ENCODE measurements around the gene TRPT1. TPM values are rescaled to one million over a fixed set of nuclear protein-coding genes. Genes with fewer than 3 reads are reported as not detected.

The TRPT1 gene
- total RNA-seq, 2 experiments from 2014 or later: 11.3 to 11.5 TPM

DNA sequence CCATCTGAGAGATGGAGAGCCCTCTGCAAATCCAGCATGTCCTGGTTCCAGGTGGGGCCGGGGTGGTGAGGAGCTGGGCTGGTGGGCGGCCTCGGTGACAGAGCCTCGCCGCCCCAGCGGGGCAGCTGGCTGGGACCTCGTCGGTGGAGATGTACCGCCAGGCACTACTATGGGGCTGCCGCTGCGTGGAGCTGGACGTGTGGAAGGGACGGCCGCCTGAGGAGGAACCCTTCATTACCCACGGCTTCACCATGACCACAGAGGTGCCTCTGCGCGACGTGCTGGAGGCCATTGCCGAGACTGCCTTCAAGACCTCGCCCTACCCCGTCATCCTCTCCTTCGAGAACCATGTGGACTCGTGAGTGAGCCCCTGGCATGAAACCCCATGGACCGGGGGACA is 32.4 kb upstream of the TRPT1 start:
- Mint-ChIP-seq H3K36me3 (ENCODE audit: low read depth) (peaks cover 13% of the 10 kb centered on the region), H3K4me1 (ENCODE audit: low read depth) (no peaks in the 10 kb centered on the region), H3K9me3 (no peaks in the 10 kb centered on the region), H3K27me3 (no peaks in the 10 kb centered on the region), H3K4me3 (no peak overlapping the region), H3K27ac (no peak overlapping the region)
- TF ChIP-seq, protein P1, sequence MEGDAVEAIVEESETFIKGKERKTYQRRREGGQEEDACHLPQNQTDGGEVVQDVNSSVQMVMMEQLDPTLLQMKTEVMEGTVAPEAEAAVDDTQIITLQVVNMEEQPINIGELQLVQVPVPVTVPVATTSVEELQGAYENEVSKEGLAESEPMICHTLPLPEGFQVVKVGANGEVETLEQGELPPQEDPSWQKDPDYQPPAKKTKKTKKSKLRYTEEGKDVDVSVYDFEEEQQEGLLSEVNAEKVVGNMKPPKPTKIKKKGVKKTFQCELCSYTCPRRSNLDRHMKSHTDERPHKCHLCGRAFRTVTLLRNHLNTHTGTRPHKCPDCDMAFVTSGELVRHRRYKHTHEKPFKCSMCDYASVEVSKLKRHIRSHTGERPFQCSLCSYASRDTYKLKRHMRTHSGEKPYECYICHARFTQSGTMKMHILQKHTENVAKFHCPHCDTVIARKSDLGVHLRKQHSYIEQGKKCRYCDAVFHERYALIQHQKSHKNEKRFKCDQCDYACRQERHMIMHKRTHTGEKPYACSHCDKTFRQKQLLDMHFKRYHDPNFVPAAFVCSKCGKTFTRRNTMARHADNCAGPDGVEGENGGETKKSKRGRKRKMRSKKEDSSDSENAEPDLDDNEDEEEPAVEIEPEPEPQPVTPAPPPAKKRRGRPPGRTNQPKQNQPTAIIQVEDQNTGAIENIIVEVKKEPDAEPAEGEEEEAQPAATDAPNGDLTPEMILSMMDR (IDR thresholded peaks at IDR 0.05): no peak
- no peak for DNase-seq
- POLR2A ChIA-PET: no interaction called here
- CTCF ChIA-PET: interaction anchor here (1.0 kb wide), 1 partner anchor 54 kb away, joined by 3 read pairs; no protein-coding TSS in a partner anchor
- Histone ChIP-seq H3K4me1 (ENCODE audit: insufficient read depth, low read length) (peaks cover 7% of the 10 kb centered on the region), H3K27me3 (ENCODE audit: control insufficient read depth in 1 of 2, insufficient read depth in 2 of 2, low read length in 2 of 2) (no peaks in the 10 kb centered on the region), H3K36me3 (ENCODE audit: insufficient read depth, low read length) (peaks cover 24% of the 10 kb centered on the region), H3K9me3 (ENCODE audit: control insufficient read depth in 1 of 2, insufficient read depth in 1 of 2, low read length in 2 of 2) (no peaks in the 10 kb centered on the region), H3K27ac (ENCODE audit: low read depth in 1 of 2, low read length in 2 of 2) (no peak overlapping the region), H3K4me3 (ENCODE audit: low read length) (no peak overlapping the region)
- intact Hi-C loops (cut with DNase I, micrococcal nuclease): loop anchor here in 1 of 2 experiments (10.0 kb wide), 1 partner anchor 396 kb away; no protein-coding TSS in a partner anchor
- no peak for ATAC-seq (ENCODE audit: poor library complexity)

DNA sequence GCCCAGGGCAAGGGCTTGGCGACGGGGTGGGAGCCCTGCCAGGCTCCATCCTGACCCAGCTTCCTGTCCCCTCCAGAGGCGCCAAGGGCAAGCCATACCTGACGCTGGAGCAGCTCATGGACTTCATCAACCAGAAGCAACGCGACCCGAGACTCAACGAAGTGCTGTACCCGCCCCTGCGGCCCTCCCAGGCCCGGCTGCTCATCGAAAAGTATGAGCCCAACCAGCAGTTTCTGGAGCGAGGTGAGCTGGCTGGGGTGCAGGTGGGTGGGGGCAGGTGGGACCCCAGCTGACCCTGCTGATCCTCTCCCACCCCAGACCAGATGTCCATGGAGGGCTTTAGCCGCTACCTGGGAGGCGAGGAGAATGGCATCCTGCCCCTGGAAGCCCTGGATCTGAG is 30.3 kb upstream of the TRPT1 start:
- Mint-ChIP-seq H3K27me3 (no peaks in the 10 kb centered on the region), H3K4me3 (no peak overlapping the region), H3K27ac (no peak overlapping the region), H3K9me3 (no peaks in the 10 kb centered on the region), H3K4me1 (ENCODE audit: low read depth) (peaks cover 8% of the 10 kb centered on the region), H3K36me3 (ENCODE audit: low read depth) (peaks cover 13% of the 10 kb centered on the region)
- Histone ChIP-seq H3K4me1 (ENCODE audit: insufficient read depth, low read length) (peaks cover 25% of the 10 kb centered on the region), H3K9me3 (ENCODE audit: control insufficient read depth in 1 of 2, insufficient read depth in 1 of 2, low read length in 2 of 2) (no peaks in the 10 kb centered on the region), H3K4me3 (ENCODE audit: low read length) (no peak overlapping the region), H3K36me3 (ENCODE audit: insufficient read depth, low read length) (peaks cover 16% of the 10 kb centered on the region), H3K27me3 (ENCODE audit: control insufficient read depth in 1 of 2, insufficient read depth in 2 of 2, low read length in 2 of 2) (no peaks in the 10 kb centered on the region), H3K27ac (ENCODE audit: low read depth in 1 of 2, low read length in 2 of 2) (no peak overlapping the region)
- intact Hi-C loops (cut with DNase I, micrococcal nuclease): loop anchor here in 1 of 2 experiments (10.0 kb wide), 1 partner anchor 399 kb away; no protein-coding TSS in a partner anchor
- POLR2A ChIA-PET: interaction anchor here (1.1 kb wide), 2 partner anchors 11 to 14 kb away, joined by 3 to 4 read pairs; no protein-coding TSS in a partner anchor
- ATAC-seq (ENCODE audit: poor library complexity): no peak
- TF ChIP-seq, protein P1 (IDR thresholded peaks at IDR 0.05): no peak
- CTCF ChIA-PET: no interaction called here
- no peak for DNase-seq

GRCh38 chr11:64255135-64256128 is 29.4 kb upstream of the TRPT1 start:
- Histone ChIP-seq H3K9me3 (ENCODE audit: control insufficient read depth in 1 of 2, insufficient read depth in 1 of 2, low read length in 2 of 2) (no peaks in the 10 kb centered on the region), H3K4me3 (ENCODE audit: low read length) (no peak overlapping the region), H3K27me3 (ENCODE audit: control insufficient read depth in 1 of 2, insufficient read depth in 2 of 2, low read length in 2 of 2) (no peaks in the 10 kb centered on the region), H3K36me3 (ENCODE audit: insufficient read depth, low read length) (peaks cover 16% of the 10 kb centered on the region), H3K27ac (ENCODE audit: low read depth in 1 of 2, low read length in 2 of 2) (no peak overlapping the region), H3K4me1 (ENCODE audit: insufficient read depth, low read length) (peaks cover 33% of the 10 kb centered on the region)
- DNase-seq (no peak), ATAC-seq (ENCODE audit: poor library complexity) (no peak)
- Mint-ChIP-seq H3K9me3 (no peaks in the 10 kb centered on the region), H3K36me3 (ENCODE audit: low read depth) (peaks cover 13% of the 10 kb centered on the region), H3K27ac (no peak overlapping the region), H3K4me1 (ENCODE audit: low read depth) (peaks cover 8% of the 10 kb centered on the region), H3K4me3 (no peak overlapping the region), H3K27me3 (no peaks in the 10 kb centered on the region)
- TF ChIP-seq, protein P1 (IDR thresholded peaks at IDR 0.05): no peak
- intact Hi-C loops (cut with DNase I, micrococcal nuclease): loop anchor here in 1 of 2 experiments (10.0 kb wide), 1 partner anchor 399 kb away; no protein-coding TSS in a partner anchor
- ChIA-PET POLR2A (interaction anchor here (0.6 to 1.1 kb wide), 3 partner anchors 10 to 15 kb away, joined by 3 to 4 read pairs (median 3); no protein-coding TSS in a partner anchor), CTCF (no interaction called here)
